Neural progenitor cell (in vitro differentiated cells): ENCODE data around the gene MSRB1. TPM values are rescaled to one million over a fixed set of nuclear protein-coding genes. Genes with fewer than 3 reads are reported as not detected.
A peak's percentile ranks its signal among the peaks of the same experiment; 100 is the strongest.

Source experiments
- DNase-seq: peaks from one replicate; pipeline ENCODE4 v3.0.0-alpha.2; 2016; ENCODE audit warnings: low spot score
- H2AFZ ChIP-seq: fragments of 200-600 bp; sonication (generic); replicated peaks from 2 replicates; pipeline ENCODE4 v1.6.1; 2016; ENCODE audit warnings: antibody characterized with exemption
- H3F3A ChIP-seq: fragments of 200-600 bp; sonication (generic); 2 replicates; pipeline ENCODE4 v1.6.1; 2016; ENCODE audit warnings: antibody characterized with exemption, low read depth
- H3K27ac ChIP-seq: fragments of 200-600 bp; sonication (generic); 2 replicates; pipeline ENCODE4 v1.5.1; 2016; ENCODE audit warnings: mild to moderate bottlenecking
- H3K27me3 ChIP-seq: fragments of 200-600 bp; sonication (generic); 2 replicates; pipeline ENCODE4 v1.6.1; 2016; ENCODE audit warnings: mild to moderate bottlenecking, moderate library complexity
- H3K36me3 ChIP-seq: fragments of 200-600 bp; sonication (generic); 2 replicates; pipeline ENCODE4 v1.5.1; 2016
- H3K4me1 ChIP-seq: fragments of 200-600 bp; sonication (generic); 2 replicates; pipeline ENCODE4 v1.6.1; 2016; ENCODE audit warnings: mixed run types
- H3K4me2 ChIP-seq: fragments of 200-600 bp; sonication (generic); 2 replicates; pipeline ENCODE4 v1.6.1; 2016
- H3K4me3 ChIP-seq: fragments of 200-600 bp; sonication (generic); 2 replicates; pipeline ENCODE4 v1.5.1; 2016
- H3K79me2 ChIP-seq: fragments of 200-600 bp; sonication (generic); 2 replicates; pipeline ENCODE4 v1.6.1; 2016; ENCODE audit warnings: low read depth
- H3K9ac ChIP-seq: fragments of 200-600 bp; sonication (generic); 2 replicates; pipeline ENCODE4 v1.6.1; 2016
- H3K9me3 ChIP-seq: fragments of 200-600 bp; sonication (generic); 2 replicates; pipeline ENCODE4 v1.5.1; 2016; ENCODE audit warnings: low read depth
- H4K20me1 ChIP-seq: fragments of 200-600 bp; sonication (generic); 2 replicates; pipeline ENCODE4 v1.6.1; 2016; ENCODE audit warnings: low read depth
- H3K27ac Mint-ChIP-seq: 3 replicates; pipeline ENCODE4 v1.8.0; 2021; ENCODE audit warnings: mixed read lengths
- H3K27me3 Mint-ChIP-seq: 2 replicates; pipeline ENCODE4 v1.8.0; 2022; ENCODE audit warnings: low read depth, mild to moderate bottlenecking, inconsistent platforms, moderate library complexity, mixed read lengths; ENCODE audit not compliant: insufficient read depth
- H3K36me3 Mint-ChIP-seq: 3 replicates; pipeline ENCODE4 v1.8.0; 2021; ENCODE audit warnings: mixed read lengths
- H3K4me1 Mint-ChIP-seq: 3 replicates; pipeline ENCODE4 v1.8.0; 2021; ENCODE audit warnings: mixed read lengths
- H3K4me3 Mint-ChIP-seq: 3 replicates; pipeline ENCODE4 v1.8.0; 2021; ENCODE audit warnings: mild to moderate bottlenecking, moderate library complexity, mixed read lengths
- H3K9me3 Mint-ChIP-seq: 3 replicates; pipeline ENCODE4 v1.8.0; 2020; ENCODE audit warnings: mixed read lengths
- EZH2 ChIP-seq: fragments of 200-600 bp; sonication (generic); IDR thresholded peaks from 2 replicates; pipeline ENCODE4 v1.6.1; 2017; ENCODE audit warnings: antibody characterized with exemption, mild to moderate bottlenecking, moderate library complexity
- EZH2phosphoT487 ChIP-seq: fragments of 200-600 bp; sonication (generic); IDR thresholded peaks from 2 replicates; pipeline ENCODE4 v1.6.1; 2017; ENCODE audit warnings: antibody characterized with exemption
- total RNA-seq: library from RNA; depleted of rRNA; stranded (reverse); fragments of >200 nt; gene quantifications from 2 replicates; pipeline ENCODE4 v1.2.3, GENCODE V29; 2015; ENCODE audit warnings: low replicate concordance
- TF ChIP-seq, protein P1 (sequence below): fragments of 200-600 bp; sonication (generic); IDR thresholded peaks from 2 replicates; pipeline ENCODE4 v1.5.1; 2017; ENCODE audit warnings: antibody characterized with exemption, mild to moderate bottlenecking

The MSRB1 gene
- total RNA-seq, 1 donor from 2014 or later, result 26.9 TPM

DNA sequence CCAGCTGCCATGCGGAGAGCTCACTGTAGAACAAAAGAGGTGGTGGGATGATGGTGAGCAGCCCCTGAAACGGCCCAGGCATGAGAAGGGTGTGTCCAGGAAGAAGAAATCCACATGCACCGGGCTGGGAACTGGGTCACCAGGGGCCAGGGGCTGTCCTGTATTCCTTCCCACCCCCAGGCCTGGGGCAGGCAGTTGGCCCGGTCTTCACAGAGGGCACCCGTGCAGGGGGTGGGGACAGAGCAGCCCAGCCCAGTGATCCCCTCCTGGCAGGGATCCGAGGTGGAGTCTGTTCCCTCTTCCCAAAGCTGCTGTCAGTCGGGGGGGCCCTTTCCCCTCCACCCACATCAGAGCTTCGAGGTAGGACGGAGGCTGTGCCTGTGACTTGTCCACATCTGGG lies 34.0 kb downstream of the MSRB1 start:
- H3K36me3 Mint-ChIP-seq, result no peaks in the 10 kb centered on the region
- no peaks in the 10 kb centered on the region for H3K9me3 Mint-ChIP-seq
- H3K27ac Mint-ChIP-seq, result no peak overlapping the region
- H3K79me2 ChIP-seq, result no peaks in the 10 kb centered on the region
- TF ChIP-seq EZH2phosphoT487, result no peak
- no peaks in the 10 kb centered on the region for H3K9me3 ChIP-seq
- no peak overlapping the region for H3K4me2 ChIP-seq
- peaks cover 10% of the 10 kb centered on the region for H3K4me1 ChIP-seq
- no peaks in the 10 kb centered on the region for H3F3A ChIP-seq
- no peak overlapping the region for H3K27ac ChIP-seq
- DNase-seq, result peak; percentile 11
- H3K27me3 ChIP-seq, result no peaks in the 10 kb centered on the region
- no peak overlapping the region for H3K9ac ChIP-seq
- H4K20me1 ChIP-seq, result no peaks in the 10 kb centered on the region
- no peak overlapping the region for H3K4me3 ChIP-seq
- peaks cover 7% of the 10 kb centered on the region for H3K4me1 Mint-ChIP-seq
- H3K4me3 Mint-ChIP-seq, result no peak overlapping the region
- peaks cover 12% of the 10 kb centered on the region for H3K27me3 Mint-ChIP-seq
- no peak overlapping the region for H2AFZ ChIP-seq
- H3K36me3 ChIP-seq, result no peaks in the 10 kb centered on the region

DNA sequence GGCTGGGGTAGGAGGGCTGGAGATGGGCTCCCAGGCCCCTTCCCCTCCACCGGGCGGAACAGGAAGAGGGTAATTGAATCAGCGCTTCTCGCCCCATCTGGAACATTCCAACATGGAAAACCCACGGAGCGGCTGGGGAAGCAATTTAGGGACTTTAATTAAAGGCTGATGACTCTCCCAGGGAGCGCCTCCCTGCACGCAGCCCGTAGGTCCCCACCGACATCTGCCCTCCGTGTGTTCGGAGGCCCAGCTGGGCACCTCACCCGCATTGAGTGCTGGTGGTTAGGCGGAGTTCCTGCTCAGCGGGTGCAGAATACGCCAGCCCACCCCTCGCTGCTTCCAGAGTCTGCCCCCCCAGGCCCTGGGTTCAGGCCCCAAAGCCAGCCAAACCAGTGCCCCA lies 34.8 kb downstream of the MSRB1 start:
- DNase-seq, result peak; percentile 5
- Mint-ChIP-seq H3K36me3 (no peaks in the 10 kb centered on the region), H3K27me3 (peaks cover 12% of the 10 kb centered on the region), H3K4me1 (peaks cover 9% of the 10 kb centered on the region), H3K27ac (no peak overlapping the region), H3K9me3 (no peaks in the 10 kb centered on the region), H3K4me3 (no peak overlapping the region)
- Histone ChIP-seq H3K27ac (no peak overlapping the region), H3K4me3 (no peak overlapping the region), H3K4me2 (no peak overlapping the region), H3K4me1 (peaks cover 12% of the 10 kb centered on the region), H3K36me3 (no peaks in the 10 kb centered on the region), H3K79me2 (no peaks in the 10 kb centered on the region), H2AFZ (no peak overlapping the region), H3K9ac (no peak overlapping the region), H3K27me3 (no peaks in the 10 kb centered on the region), H3F3A (peaks cover 1% of the 10 kb centered on the region), H4K20me1 (no peaks in the 10 kb centered on the region), H3K9me3 (no peaks in the 10 kb centered on the region)
- no peak for TF ChIP-seq EZH2phosphoT487
- no peak for TF ChIP-seq EZH2
- TF ChIP-seq, protein P1, sequence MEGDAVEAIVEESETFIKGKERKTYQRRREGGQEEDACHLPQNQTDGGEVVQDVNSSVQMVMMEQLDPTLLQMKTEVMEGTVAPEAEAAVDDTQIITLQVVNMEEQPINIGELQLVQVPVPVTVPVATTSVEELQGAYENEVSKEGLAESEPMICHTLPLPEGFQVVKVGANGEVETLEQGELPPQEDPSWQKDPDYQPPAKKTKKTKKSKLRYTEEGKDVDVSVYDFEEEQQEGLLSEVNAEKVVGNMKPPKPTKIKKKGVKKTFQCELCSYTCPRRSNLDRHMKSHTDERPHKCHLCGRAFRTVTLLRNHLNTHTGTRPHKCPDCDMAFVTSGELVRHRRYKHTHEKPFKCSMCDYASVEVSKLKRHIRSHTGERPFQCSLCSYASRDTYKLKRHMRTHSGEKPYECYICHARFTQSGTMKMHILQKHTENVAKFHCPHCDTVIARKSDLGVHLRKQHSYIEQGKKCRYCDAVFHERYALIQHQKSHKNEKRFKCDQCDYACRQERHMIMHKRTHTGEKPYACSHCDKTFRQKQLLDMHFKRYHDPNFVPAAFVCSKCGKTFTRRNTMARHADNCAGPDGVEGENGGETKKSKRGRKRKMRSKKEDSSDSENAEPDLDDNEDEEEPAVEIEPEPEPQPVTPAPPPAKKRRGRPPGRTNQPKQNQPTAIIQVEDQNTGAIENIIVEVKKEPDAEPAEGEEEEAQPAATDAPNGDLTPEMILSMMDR, result no peak

DNA sequence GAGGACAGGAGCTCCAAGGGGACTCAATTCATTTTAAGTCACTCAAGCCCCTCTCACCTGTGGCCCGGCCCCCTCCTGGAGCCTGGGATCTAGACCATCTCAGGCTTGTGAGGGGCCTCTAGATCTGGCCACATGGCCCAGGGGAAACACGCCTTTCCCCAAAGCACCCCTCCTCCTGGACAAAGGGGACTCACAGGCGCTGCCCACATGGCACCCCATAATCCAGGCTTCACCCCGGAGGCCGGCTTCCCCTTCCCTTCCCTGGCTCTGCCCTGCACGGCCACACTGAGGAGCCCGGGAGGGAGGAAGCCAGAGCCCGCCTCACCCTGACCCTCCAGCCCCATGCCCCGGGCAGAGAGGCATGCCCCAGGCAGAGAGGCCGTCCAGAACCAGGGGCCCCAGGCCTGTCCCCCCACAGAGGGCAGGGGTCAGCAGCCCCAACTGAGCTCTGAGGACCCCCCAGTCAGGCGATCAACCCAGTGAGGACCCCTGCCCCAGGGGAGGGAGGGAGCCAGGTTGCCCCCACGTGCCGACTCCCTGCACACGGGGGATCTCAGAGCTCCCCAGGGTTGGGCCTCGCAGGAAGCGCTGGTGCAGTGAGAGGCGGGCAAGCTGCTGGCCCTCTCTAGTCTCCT lies 35.7 kb downstream of the MSRB1 start:
- peaks cover 16% of the 10 kb centered on the region for H3K4me1 Mint-ChIP-seq
- Histone ChIP-seq H3K4me1 (peaks cover 18% of the 10 kb centered on the region), H3F3A (peaks cover 9% of the 10 kb centered on the region), H3K9ac (no peak overlapping the region), H2AFZ (no peak overlapping the region), H3K4me3 (no peak overlapping the region), H3K9me3 (no peaks in the 10 kb centered on the region), H3K27ac (no peak overlapping the region), H3K4me2 (no peak overlapping the region), H3K27me3 (no peaks in the 10 kb centered on the region), H4K20me1 (no peaks in the 10 kb centered on the region), H3K79me2 (no peaks in the 10 kb centered on the region), H3K36me3 (no peaks in the 10 kb centered on the region)
- DNase-seq, result peak; percentile 2
- TF ChIP-seq, protein P1, result no peak
- no peak overlapping the region for H3K4me3 Mint-ChIP-seq
- no peaks in the 10 kb centered on the region for H3K36me3 Mint-ChIP-seq
- no peak overlapping the region for H3K27ac Mint-ChIP-seq
- peaks cover 10% of the 10 kb centered on the region for H3K27me3 Mint-ChIP-seq
- H3K9me3 Mint-ChIP-seq, result no peaks in the 10 kb centered on the region

DNA sequence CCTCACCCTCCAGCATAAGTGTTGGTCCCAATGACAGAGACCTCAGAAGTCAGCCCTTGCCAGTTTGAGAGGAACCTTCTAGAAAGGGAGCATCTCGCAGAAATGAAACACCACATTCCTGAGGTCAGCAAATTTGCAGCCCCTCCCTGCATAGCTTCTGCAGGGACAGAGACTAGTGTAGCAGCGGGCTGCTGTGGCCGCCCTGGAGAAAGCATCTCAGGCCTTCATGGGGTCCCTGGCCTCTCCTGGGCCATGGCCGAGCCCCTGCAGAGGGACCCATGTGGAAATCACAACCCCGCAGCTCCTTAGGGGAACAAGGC lies 36.2 kb downstream of the MSRB1 start:
- Histone ChIP-seq H3K4me3 (no peak overlapping the region), H2AFZ (no peak overlapping the region), H3K4me1 (peaks cover 18% of the 10 kb centered on the region), H3K36me3 (no peaks in the 10 kb centered on the region), H3F3A (peaks cover 9% of the 10 kb centered on the region), H3K4me2 (no peak overlapping the region), H3K9ac (no peak overlapping the region), H3K27ac (no peak overlapping the region), H3K9me3 (no peaks in the 10 kb centered on the region), H3K79me2 (no peaks in the 10 kb centered on the region), H3K27me3 (no peaks in the 10 kb centered on the region), H4K20me1 (no peaks in the 10 kb centered on the region)
- TF ChIP-seq EZH2phosphoT487 (no peak), EZH2 (no peak)
- TF ChIP-seq, protein P1, result no peak
- H3K27me3 Mint-ChIP-seq, result peaks cover 9% of the 10 kb centered on the region
- no peaks in the 10 kb centered on the region for H3K36me3 Mint-ChIP-seq
- no peak overlapping the region for H3K4me3 Mint-ChIP-seq
- H3K4me1 Mint-ChIP-seq, result peaks cover 16% of the 10 kb centered on the region
- peak; percentile 3 for DNase-seq
- H3K27ac Mint-ChIP-seq, result no peak overlapping the region
- H3K9me3 Mint-ChIP-seq, result no peaks in the 10 kb centered on the region
